Natural killer cell (primary cell): ENCODE data around the gene SLC25A26. TPM values are rescaled to one million over a fixed set of nuclear protein-coding genes. Genes with fewer than 3 reads are reported as not detected.

Source experiments
- ATAC-seq, 3 donors: fragments of 150-1000 bp in 2 of 3; fragments of 200-7000 bp in 1 of 3; cut with Tn5 transposase; 1 replicate in 1 of 3; 2 replicates in 2 of 3; pipeline ENCODE4 v1.10.0; 2021; ENCODE audit warnings: mild to moderate bottlenecking in 2 of 3, moderate library complexity in 2 of 3
- DNase-seq, 2 donors: peaks; one replicate each; pipeline versions ENCODE4 v3.0.0 to v3.0.0-alpha.2; 2013 to 2021; ENCODE audit warnings: mixed read lengths in 1 of 2
- H3K27ac ChIP-seq: one replicate; pipeline ENCODE4 v1.5.1; 2013; ENCODE audit warnings: mild to moderate bottlenecking, low read length
- H3K27me3 ChIP-seq: one replicate; pipeline ENCODE4 v1.6.1; 2013; ENCODE audit warnings: low read length; ENCODE audit not compliant: control insufficient read depth, insufficient read depth
- H3K36me3 ChIP-seq: one replicate; pipeline ENCODE4 v1.6.1; 2013; ENCODE audit warnings: low read length; ENCODE audit not compliant: control insufficient read depth, insufficient read depth
- H3K4me1 ChIP-seq: one replicate; pipeline ENCODE4 v1.6.1; 2013; ENCODE audit warnings: low read length; ENCODE audit not compliant: control insufficient read depth, insufficient read depth
- H3K4me3 ChIP-seq: one replicate; pipeline ENCODE4 v1.5.1; 2013; ENCODE audit warnings: low read length
- H3K9me3 ChIP-seq: one replicate; pipeline ENCODE4 v1.6.1; 2013; ENCODE audit warnings: low read length; ENCODE audit not compliant: control insufficient read depth, insufficient read depth
- H3K27ac Mint-ChIP-seq, 2 donors: one replicate each; pipeline ENCODE4 v1.8.0; 2022; ENCODE audit warnings: mild to moderate bottlenecking in 2 of 2, mixed read lengths in 2 of 2, moderate library complexity in 1 of 2
- H3K27me3 Mint-ChIP-seq, 2 donors: one replicate each; pipeline ENCODE4 v1.8.0; 2022; ENCODE audit warnings: low read depth in 2 of 2, mixed read lengths in 2 of 2
- H3K36me3 Mint-ChIP-seq: one replicate; pipeline ENCODE4 v1.8.0; 2022; ENCODE audit warnings: mixed read lengths
- H3K4me1 Mint-ChIP-seq, 2 donors: one replicate each; pipeline ENCODE4 v1.8.0; 2022; ENCODE audit warnings: mixed read lengths in 2 of 2
- H3K4me3 Mint-ChIP-seq: one replicate; pipeline ENCODE4 v1.8.0; 2022; ENCODE audit warnings: mild to moderate bottlenecking, moderate library complexity, mixed read lengths
- H3K9me3 Mint-ChIP-seq, 2 donors: one replicate each; pipeline ENCODE4 v1.8.0; 2022; ENCODE audit warnings: mixed read lengths in 2 of 2
- CTCF ChIP-seq: fragments of 200-600 bp; IDR thresholded peaks from one replicate; pipeline ENCODE4 v1.8.0; 2022; ENCODE audit warnings: antibody characterized with exemption
- WGBS: methylation state at CpG from one replicate; pipeline ENCODE4 v1.1.7; 2013; ENCODE audit warnings: missing lambda C conversion rate; ENCODE audit not compliant: insufficient coverage; 5-methylcytosine and 5-hydroxymethylcytosine counted together
- intact Hi-C: fragments of 100-400 bp; cut with micrococcal nuclease; formaldehyde crosslinking; loops from one replicate; pipeline ENCODE4 v1.14.2; 2022
- total RNA-seq, 4 donors: library from RNA; stranded (reverse); fragments of 120-200 nt in 1 of 4; gene quantifications; one replicate each; pipeline versions ENCODE4 v1.2.3 to v1.2.4, GENCODE V29; 2013 to 2022

The SLC25A26 gene
- total RNA-seq, 3 donors from 2014 or later (not counting 1 experiment from before 2014, with no cell fraction given) = 18.4 to 23.9 (median 23.3) TPM

GRCh38 chr3:66407611-66408218, 186.9 kb downstream of the SLC25A26 start:
- Histone ChIP-seq H3K4me3 (no peak overlapping the region), H3K36me3 (no peaks in the 10 kb centered on the region), H3K9me3 (no peaks in the 10 kb centered on the region), H3K4me1 (peaks cover 7% of the 10 kb centered on the region), H3K27ac (no peak overlapping the region), H3K27me3 (no peaks in the 10 kb centered on the region)
- intact Hi-C loops = loop anchor here (1.0 kb wide), 1 partner anchor 409 kb away; no protein-coding TSS in a partner anchor
- peak; percentile 80 to 95 (median 92) for ATAC-seq
- Mint-ChIP-seq H3K36me3 (no peaks in the 10 kb centered on the region), H3K27ac (no peak overlapping the region), H3K4me1 (no peaks in the 10 kb centered on the region), H3K4me3 (no peak overlapping the region), H3K9me3 (no peaks in the 10 kb centered on the region), H3K27me3 (no peaks in the 10 kb centered on the region)
- 68% methylated on average over 14 of the region's 14 CpGs for WGBS
- peak; percentile 85 for TF ChIP-seq CTCF
- peak; percentile 67 to 83 for DNase-seq

- Histone ChIP-seq H3K36me3 (no peaks in the 10 kb centered on the region), H3K27ac (no peak overlapping the region), H3K4me1 (peaks cover 7% of the 10 kb centered on the region), H3K9me3 (no peaks in the 10 kb centered on the region), H3K27me3 (no peaks in the 10 kb centered on the region), H3K4me3 (no peak overlapping the region)
- H3K36me3 Mint-ChIP-seq = no peaks in the 10 kb centered on the region
- H3K9me3 Mint-ChIP-seq = no peaks in the 10 kb centered on the region
- H3K27ac Mint-ChIP-seq = no peak overlapping the region
- intact Hi-C loops = no loop called here
- no peaks in the 10 kb centered on the region for H3K4me1 Mint-ChIP-seq
- DNase-seq (no peak), ATAC-seq (no peak)
- 94% methylated on average over 20 of the region's 24 CpGs for WGBS
- no peak for TF ChIP-seq CTCF
- no peaks in the 10 kb centered on the region for H3K27me3 Mint-ChIP-seq
- no peak overlapping the region for H3K4me3 Mint-ChIP-seq
Observed at GRCh38 chr3:66409771-66410754, 189.3 kb downstream of the SLC25A26 start.

- no peak for DNase-seq
- Histone ChIP-seq H3K27ac (no peak overlapping the region), H3K4me3 (no peak overlapping the region), H3K4me1 (peaks cover 7% of the 10 kb centered on the region), H3K9me3 (no peaks in the 10 kb centered on the region), H3K27me3 (no peaks in the 10 kb centered on the region), H3K36me3 (no peaks in the 10 kb centered on the region)
- intact Hi-C loops = no loop called here
- Mint-ChIP-seq H3K4me3 (no peak overlapping the region), H3K36me3 (no peaks in the 10 kb centered on the region), H3K27ac (no peak overlapping the region), H3K4me1 (no peaks in the 10 kb centered on the region), H3K9me3 (no peaks in the 10 kb centered on the region), H3K27me3 (no peaks in the 10 kb centered on the region)
- 96% methylated on average over 7 of the region's 7 CpGs for WGBS
- no peak for ATAC-seq
- TF ChIP-seq CTCF = no peak
Observed at GRCh38 chr3:66410976-66411375, 190.2 kb downstream of the SLC25A26 start.
